Upper lobe of right lung (tissue), 1 donor: Measurements from ENCODE around the gene TMEM209. TPM values are rescaled to one million over a fixed set of nuclear protein-coding genes. Genes with fewer than 3 reads are reported as not detected.

Source experiments
- ATAC-seq: fragments of 200-7000 bp; cut with Tn5 transposase; one replicate; pipeline ENCODE4 v1.9.1; 2020; ENCODE audit warnings: mild to moderate bottlenecking, moderate library complexity
- DNase-seq: peaks from one replicate; pipeline ENCODE4 v3.0.0-alpha.2; 2020
- H3K27ac ChIP-seq: fragments of 200-600 bp; one replicate; pipeline ENCODE4 v1.8.0; 2022
- H3K27me3 ChIP-seq: fragments of 200-600 bp; one replicate; pipeline ENCODE4 v1.8.0; 2022; ENCODE audit warnings: mild to moderate bottlenecking
- H3K36me3 ChIP-seq: fragments of 200-600 bp; one replicate; pipeline ENCODE4 v1.8.0; 2022
- H3K4me1 ChIP-seq: fragments of 200-600 bp; one replicate; pipeline ENCODE4 v1.8.0; 2022
- H3K4me3 ChIP-seq: fragments of 200-600 bp; one replicate; pipeline ENCODE4 v1.8.0; 2022; ENCODE audit warnings: mild to moderate bottlenecking
- H3K9me3 ChIP-seq: fragments of 200-600 bp; one replicate; pipeline ENCODE4 v1.8.0; 2022
- CTCF ChIP-seq: fragments of 200-600 bp; IDR thresholded peaks from one replicate; pipeline ENCODE4 v1.8.0; 2022; ENCODE audit warnings: antibody characterized with exemption
- intact Hi-C: fragments of 100-400 bp; cut with DNase I; formaldehyde crosslinking; loops from one replicate; pipeline ENCODE4 v1.11.0; 2022
- total RNA-seq: library from RNA; stranded (reverse); fragmentation: NEBNext Ultra II Directional; extraction: Animal tissue kit (Norgen Biotek cat#: 25700); gene quantifications from one replicate; pipeline ENCODE4 v1.2.1, GENCODE V29; 2021
- donor health status: DM: no; HTN: yes; CAD: no; lungs with severe emphysema.

Gene TMEM209
- total RNA-seq, 1 donor from 2014 or later: 18.3 TPM

- Histone ChIP-seq H3K9me3 (no peaks in the 10 kb centered on the region), H3K27ac (no peak overlapping the region), H3K4me3 (no peak overlapping the region), H3K4me1 (no peaks in the 10 kb centered on the region), H3K36me3 (no peaks in the 10 kb centered on the region), H3K27me3 (no peaks in the 10 kb centered on the region)
- intact Hi-C loops: no loop called here
- no peak for DNase-seq
- ATAC-seq: no peak
- no peak for TF ChIP-seq CTCF
Measured at GRCh38 chr7:130219871-130220270, 14.7 kb upstream of the TMEM209 start.

- no peaks in the 10 kb centered on the region for H3K27me3 ChIP-seq
- H3K36me3 ChIP-seq: no peaks in the 10 kb centered on the region
- no peaks in the 10 kb centered on the region for H3K9me3 ChIP-seq
- no peaks in the 10 kb centered on the region for H3K4me1 ChIP-seq
- intact Hi-C loops: no loop called here
- no peak overlapping the region for H3K27ac ChIP-seq
- TF ChIP-seq CTCF: no peak
- ATAC-seq (no peak), DNase-seq (no peak)
- no peak overlapping the region for H3K4me3 ChIP-seq
Measured at GRCh38 chr7:130218806-130219620, 13.8 kb upstream of the TMEM209 start.

GRCh38 chr7:130216750-130217149 is 11.5 kb upstream of the TMEM209 start:
- Histone ChIP-seq H3K4me3 (no peak overlapping the region), H3K4me1 (no peaks in the 10 kb centered on the region), H3K36me3 (no peaks in the 10 kb centered on the region), H3K27me3 (no peaks in the 10 kb centered on the region), H3K9me3 (no peaks in the 10 kb centered on the region), H3K27ac (no peak overlapping the region)
- ATAC-seq (no peak), DNase-seq (no peak)
- intact Hi-C loops: no loop called here
- no peak for TF ChIP-seq CTCF

- ATAC-seq: no peak
- Histone ChIP-seq H3K9me3 (no peaks in the 10 kb centered on the region), H3K36me3 (no peaks in the 10 kb centered on the region), H3K27ac (no peak overlapping the region), H3K4me3 (no peak overlapping the region), H3K27me3 (no peaks in the 10 kb centered on the region), H3K4me1 (no peaks in the 10 kb centered on the region)
- intact Hi-C loops: no loop called here
- TF ChIP-seq CTCF: no peak
- DNase-seq: no peak
Measured at GRCh38 chr7:130216025-130216424, 10.8 kb upstream of the TMEM209 start.

GRCh38 chr7:130213828-130214227 is 8.6 kb upstream of the TMEM209 start:
- no peak for TF ChIP-seq CTCF
- Histone ChIP-seq H3K36me3 (no peaks in the 10 kb centered on the region), H3K4me3 (no peak overlapping the region), H3K27ac (no peak overlapping the region), H3K4me1 (no peaks in the 10 kb centered on the region), H3K27me3 (no peaks in the 10 kb centered on the region), H3K9me3 (no peaks in the 10 kb centered on the region)
- no peak for ATAC-seq
- DNase-seq: no peak
- intact Hi-C loops: no loop called here
